Sigmoid colon (tissue), 4 donors: Measurements from ENCODE around the gene UBA3.

Source experiments
- EP300 ChIP-seq, 4 donors: sonication (generic); formaldehyde crosslinking; IDR thresholded peaks; one replicate each; pipeline ENCODE4 v1.6.1; 2017; ENCODE audit warnings: antibody characterized with exemption in 4 of 4
- TF ChIP-seq, protein P1 (sequence below), 4 experiments: fragments of 450-650 bp in 3 of 4; fragments of 200-600 bp in 1 of 4; IDR thresholded peaks; one replicate each; pipeline ENCODE4 v1.5.1; 2016 to 2019; ENCODE audit warnings: antibody characterized with exemption in 4 of 4, mild to moderate bottlenecking in 3 of 4, moderate library complexity in 2 of 4

DNA sequence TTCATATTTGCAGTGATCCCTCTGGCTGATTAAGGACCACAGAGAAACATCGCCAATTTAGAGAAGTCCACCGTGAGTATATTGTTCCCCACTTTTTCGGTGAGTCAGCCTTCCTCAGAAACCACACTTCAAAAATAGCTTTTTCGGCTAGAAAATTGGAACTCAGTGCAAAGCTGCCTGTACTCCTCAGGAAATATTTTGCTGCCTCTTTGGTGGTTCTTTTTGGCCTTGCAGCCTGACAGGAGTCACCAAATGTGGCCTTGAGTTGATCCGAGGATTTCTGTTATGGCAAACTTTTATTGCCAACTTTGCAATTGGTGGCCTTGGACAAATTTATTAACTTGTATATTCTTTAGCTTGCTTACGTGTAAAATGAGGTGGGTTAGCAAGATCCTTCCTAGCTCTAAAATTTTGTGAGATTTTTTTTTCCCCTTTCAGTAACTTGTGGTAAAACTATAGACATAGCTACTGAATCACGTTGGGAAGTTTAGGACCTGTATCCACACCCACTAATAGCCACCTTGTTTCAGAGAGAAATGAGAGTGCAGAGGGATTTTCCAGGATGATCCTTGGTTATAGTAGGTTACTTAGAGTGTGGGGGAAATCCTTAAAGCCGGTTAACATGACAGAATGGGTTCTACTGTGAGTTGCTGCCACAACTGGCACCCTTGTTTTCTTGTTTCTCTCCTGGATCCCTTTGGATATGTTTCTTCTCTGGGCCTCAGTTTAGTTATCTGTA, 14.5 kb upstream of the UBA3 start:
- TF ChIP-seq, protein P1, sequence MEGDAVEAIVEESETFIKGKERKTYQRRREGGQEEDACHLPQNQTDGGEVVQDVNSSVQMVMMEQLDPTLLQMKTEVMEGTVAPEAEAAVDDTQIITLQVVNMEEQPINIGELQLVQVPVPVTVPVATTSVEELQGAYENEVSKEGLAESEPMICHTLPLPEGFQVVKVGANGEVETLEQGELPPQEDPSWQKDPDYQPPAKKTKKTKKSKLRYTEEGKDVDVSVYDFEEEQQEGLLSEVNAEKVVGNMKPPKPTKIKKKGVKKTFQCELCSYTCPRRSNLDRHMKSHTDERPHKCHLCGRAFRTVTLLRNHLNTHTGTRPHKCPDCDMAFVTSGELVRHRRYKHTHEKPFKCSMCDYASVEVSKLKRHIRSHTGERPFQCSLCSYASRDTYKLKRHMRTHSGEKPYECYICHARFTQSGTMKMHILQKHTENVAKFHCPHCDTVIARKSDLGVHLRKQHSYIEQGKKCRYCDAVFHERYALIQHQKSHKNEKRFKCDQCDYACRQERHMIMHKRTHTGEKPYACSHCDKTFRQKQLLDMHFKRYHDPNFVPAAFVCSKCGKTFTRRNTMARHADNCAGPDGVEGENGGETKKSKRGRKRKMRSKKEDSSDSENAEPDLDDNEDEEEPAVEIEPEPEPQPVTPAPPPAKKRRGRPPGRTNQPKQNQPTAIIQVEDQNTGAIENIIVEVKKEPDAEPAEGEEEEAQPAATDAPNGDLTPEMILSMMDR (IDR thresholded peaks at IDR 0.05) = no peak
- no peak for TF ChIP-seq EP300 (IDR thresholded peaks at IDR 0.05)
